ENCODE measurements around the gene MYO5C. TPM values are rescaled to one million over a fixed set of nuclear protein-coding genes. Genes with fewer than 3 reads are reported as not detected.

Gene MYO5C
- total and polyA plus RNA-seq, 4 experiments from 2014 or later, result 0.19 to 0.29 (median 0.29) TPM; not detected in 1

GRCh38 chr15:52227456-52227855, 68.1 kb downstream of the MYO5C start:
- H3K27me3 Mint-ChIP-seq, result no peaks in the 10 kb centered on the region
- Histone ChIP-seq H3K4me3 (ENCODE audit: low read length in 2 of 2) (no peak overlapping the region), H3K4me1 (ENCODE audit: insufficient read depth, low read length) (peaks cover 8% of the 10 kb centered on the region), H3K27ac (ENCODE audit: low read depth, low read length) (no peak overlapping the region), H3K27me3 (ENCODE audit: insufficient read depth, low read length) (no peaks in the 10 kb centered on the region), H3K36me3 (ENCODE audit: insufficient read depth, low read length) (no peaks in the 10 kb centered on the region), H3K9me3 (ENCODE audit: control insufficient read depth in 1 of 2, low read length in 2 of 2) (no peaks in the 10 kb centered on the region)
- peak; percentile 68 to 78 (median 69) for DNase-seq
- H3K27ac Mint-ChIP-seq, result peak overlapping the region in 1 of 7 donors; percentile 60
- no peak overlapping the region for H3K4me3 Mint-ChIP-seq
- H3K9me3 Mint-ChIP-seq, result no peaks in the 10 kb centered on the region
- peaks cover 10 to 21% (median 14%) of the 10 kb centered on the region in 4 donors for H3K4me1 Mint-ChIP-seq
- no peaks in the 10 kb centered on the region for H3K36me3 Mint-ChIP-seq
- ChIA-PET CTCF (ENCODE audit: partially characterized antibody) (interaction anchor here (0.5 to 6.3 kb wide), 42 partner anchors 10 to 577 kb away, joined by 3 to 50 read pairs (median 4); partner anchors contain the start of gene LEO1), POLR2A (ENCODE audit: partially characterized antibody) (interaction anchor here (0.6 to 2.0 kb wide), 5 partner anchors 10 to 317 kb away, joined by 3 to 18 read pairs (median 3); no protein-coding TSS in a partner anchor)
- intact Hi-C loops (cut with micrococcal nuclease), result loop anchor here (1.0 to 5.0 kb wide), 7 partner anchors 44 to 451 kb away; no protein-coding TSS in a partner anchor

GRCh38 chr15:52225230-52225629, 70.4 kb downstream of the MYO5C start:
- no peak overlapping the region for H3K27ac ChIP-seq (ENCODE audit: low read depth, low read length)
- Mint-ChIP-seq H3K4me3 (no peak overlapping the region), H3K27ac (no peak overlapping the region), H3K36me3 (peaks cover 0 to 4% of the 10 kb centered on the region in 2 donors), H3K27me3 (no peaks in the 10 kb centered on the region), H3K4me1 (peaks cover 21 to 35% (median 27%) of the 10 kb centered on the region in 4 donors), H3K9me3 (peaks cover 0 to 2% (median 0%) of the 10 kb centered on the region in 8 donors)
- H3K4me3 ChIP-seq (ENCODE audit: low read length in 2 of 2), result no peak overlapping the region
- ChIA-PET POLR2A (ENCODE audit: partially characterized antibody) (interaction anchor here (1.3 to 1.7 kb wide), 2 partner anchors 10 to 46 kb away, joined by 6 to 8 read pairs; no protein-coding TSS in a partner anchor), CTCF (ENCODE audit: partially characterized antibody) (interaction anchor here (0.8 to 6.3 kb wide), 17 partner anchors 8 to 253 kb away, joined by 3 to 50 read pairs (median 8); partner anchors contain the start of gene LEO1)
- H3K4me1 ChIP-seq (ENCODE audit: insufficient read depth, low read length), result peaks cover 22% of the 10 kb centered on the region
- H3K36me3 ChIP-seq (ENCODE audit: insufficient read depth, low read length), result no peaks in the 10 kb centered on the region
- no peaks in the 10 kb centered on the region for H3K9me3 ChIP-seq (ENCODE audit: control insufficient read depth in 1 of 2, low read length in 2 of 2)
- intact Hi-C loops (cut with micrococcal nuclease), result loop anchor here (5.0 kb wide), 1 partner anchor 83 kb away; no protein-coding TSS in a partner anchor
- H3K27me3 ChIP-seq (ENCODE audit: insufficient read depth, low read length), result no peaks in the 10 kb centered on the region
- no peak for DNase-seq

GRCh38 chr15:52224211-52224610, 71.4 kb downstream of the MYO5C start:
- no peak overlapping the region for H3K4me3 ChIP-seq (ENCODE audit: low read length in 2 of 2)
- POLR2A ChIA-PET (ENCODE audit: partially characterized antibody), result interaction anchor here (1.2 kb wide), 1 partner anchor 40 kb away, joined by 4 read pairs; no protein-coding TSS in a partner anchor
- H3K4me1 Mint-ChIP-seq, result peaks cover 21 to 39% (median 29%) of the 10 kb centered on the region in 4 donors
- no peak for DNase-seq
- no peaks in the 10 kb centered on the region for H3K27me3 Mint-ChIP-seq
- no peaks in the 10 kb centered on the region for H3K27me3 ChIP-seq (ENCODE audit: insufficient read depth, low read length)
- no peak overlapping the region for H3K27ac Mint-ChIP-seq
- no peaks in the 10 kb centered on the region for H3K36me3 ChIP-seq (ENCODE audit: insufficient read depth, low read length)
- no peak overlapping the region for H3K4me3 Mint-ChIP-seq
- H3K9me3 ChIP-seq (ENCODE audit: control insufficient read depth in 1 of 2, low read length in 2 of 2), result no peaks in the 10 kb centered on the region
- no peak overlapping the region for H3K27ac ChIP-seq (ENCODE audit: low read depth, low read length)
- H3K9me3 Mint-ChIP-seq, result peaks cover 0 to 2% (median 0%) of the 10 kb centered on the region in 8 donors
- CTCF ChIA-PET (ENCODE audit: partially characterized antibody), result interaction anchor here (1.1 to 6.3 kb wide), 6 partner anchors 7 to 252 kb away, joined by 4 to 50 read pairs (median 8); partner anchors contain the start of gene LEO1
- peaks cover 26% of the 10 kb centered on the region for H3K4me1 ChIP-seq (ENCODE audit: insufficient read depth, low read length)
- intact Hi-C loops (cut with micrococcal nuclease), result no loop called here
- H3K36me3 Mint-ChIP-seq, result peaks cover 0 to 4% of the 10 kb centered on the region in 2 donors

GRCh38 chr15:52221730-52222129, 73.9 kb downstream of the MYO5C start:
- Histone ChIP-seq H3K4me3 (ENCODE audit: low read length in 2 of 2) (peak overlapping the region; percentile 26 to 56), H3K27me3 (ENCODE audit: insufficient read depth, low read length) (no peaks in the 10 kb centered on the region), H3K27ac (ENCODE audit: low read depth, low read length) (peak overlapping the region; percentile 48), H3K9me3 (ENCODE audit: control insufficient read depth in 1 of 2, low read length in 2 of 2) (no peaks in the 10 kb centered on the region), H3K36me3 (ENCODE audit: insufficient read depth, low read length) (no peaks in the 10 kb centered on the region), H3K4me1 (ENCODE audit: insufficient read depth, low read length) (peaks cover 26% of the 10 kb centered on the region)
- peak overlapping the region; percentile 85 to 91 (median 88) for H3K4me3 Mint-ChIP-seq
- H3K36me3 Mint-ChIP-seq, result peaks cover 0 to 4% of the 10 kb centered on the region in 2 donors
- intact Hi-C loops (cut with micrococcal nuclease), result loop anchor here (1.0 kb wide), 1 partner anchor 42 kb away; no protein-coding TSS in a partner anchor
- ChIA-PET POLR2A (ENCODE audit: partially characterized antibody) (interaction anchor here (3.0 to 3.6 kb wide), 2 partner anchors 13 to 42 kb away, joined by 15 to 60 read pairs; no protein-coding TSS in a partner anchor), CTCF (ENCODE audit: partially characterized antibody) (interaction anchor here (0.8 to 2.6 kb wide), 6 partner anchors 13 to 57 kb away, joined by 3 to 20 read pairs (median 6); no protein-coding TSS in a partner anchor)
- peaks cover 0 to 2% (median 0%) of the 10 kb centered on the region in 8 donors for H3K9me3 Mint-ChIP-seq
- H3K27ac Mint-ChIP-seq, result peak overlapping the region; percentile 72 to 96 (median 94)
- H3K4me1 Mint-ChIP-seq, result peaks cover 19 to 43% (median 29%) of the 10 kb centered on the region in 4 donors
- H3K27me3 Mint-ChIP-seq, result no peaks in the 10 kb centered on the region
- peak in 1 of 5 donors; percentile 24 for DNase-seq

- H3K27ac Mint-ChIP-seq, result peak overlapping the region; percentile 72 to 96 (median 94)
- H3K4me1 Mint-ChIP-seq, result peaks cover 19 to 43% (median 29%) of the 10 kb centered on the region in 4 donors
- peak in 4 of 5 donors; percentile 22 to 29 (median 25) for DNase-seq
- peaks cover 26% of the 10 kb centered on the region for H3K4me1 ChIP-seq (ENCODE audit: insufficient read depth, low read length)
- peak overlapping the region; percentile 85 to 91 (median 88) for H3K4me3 Mint-ChIP-seq
- no peaks in the 10 kb centered on the region for H3K27me3 ChIP-seq (ENCODE audit: insufficient read depth, low read length)
- peak overlapping the region; percentile 48 for H3K27ac ChIP-seq (ENCODE audit: low read depth, low read length)
- no peaks in the 10 kb centered on the region for H3K9me3 ChIP-seq (ENCODE audit: control insufficient read depth in 1 of 2, low read length in 2 of 2)
- intact Hi-C loops (cut with micrococcal nuclease), result loop anchor here (1.0 kb wide), 1 partner anchor 42 kb away; no protein-coding TSS in a partner anchor
- CTCF ChIA-PET (ENCODE audit: partially characterized antibody), result interaction anchor here (0.7 to 2.6 kb wide), 10 partner anchors 9 to 141 kb away, joined by 3 to 20 read pairs (median 5); no protein-coding TSS in a partner anchor
- H3K9me3 Mint-ChIP-seq, result peaks cover 0 to 2% (median 0%) of the 10 kb centered on the region in 8 donors
- no peaks in the 10 kb centered on the region for H3K27me3 Mint-ChIP-seq
- H3K4me3 ChIP-seq (ENCODE audit: low read length in 2 of 2), result peak overlapping the region; percentile 26 to 56
- H3K36me3 ChIP-seq (ENCODE audit: insufficient read depth, low read length), result no peaks in the 10 kb centered on the region
- H3K36me3 Mint-ChIP-seq, result peaks cover 0 to 4% of the 10 kb centered on the region in 2 donors
- POLR2A ChIA-PET (ENCODE audit: partially characterized antibody), result interaction anchor here (0.7 to 3.6 kb wide), 6 partner anchors 13 to 250 kb away, joined by 3 to 60 read pairs (median 4); partner anchors contain the start of gene LEO1
Observed at GRCh38 chr15:52220937-52221660, 74.5 kb downstream of the MYO5C start.

GRCh38 chr15:52220251-52220650, 75.4 kb downstream of the MYO5C start:
- Mint-ChIP-seq H3K9me3 (peaks cover 0 to 2% (median 0%) of the 10 kb centered on the region in 8 donors), H3K4me3 (no peak overlapping the region), H3K4me1 (peaks cover 19 to 43% (median 29%) of the 10 kb centered on the region in 4 donors), H3K36me3 (peaks cover 0 to 4% of the 10 kb centered on the region in 2 donors), H3K27ac (peak overlapping the region in 2 of 7 donors; percentile 38 to 95), H3K27me3 (no peaks in the 10 kb centered on the region)
- DNase-seq, result no peak
- intact Hi-C loops (cut with micrococcal nuclease), result no loop called here
- Histone ChIP-seq H3K4me1 (ENCODE audit: insufficient read depth, low read length) (peaks cover 26% of the 10 kb centered on the region), H3K9me3 (ENCODE audit: control insufficient read depth in 1 of 2, low read length in 2 of 2) (no peaks in the 10 kb centered on the region), H3K4me3 (ENCODE audit: low read length in 2 of 2) (no peak overlapping the region), H3K36me3 (ENCODE audit: insufficient read depth, low read length) (no peaks in the 10 kb centered on the region), H3K27ac (ENCODE audit: low read depth, low read length) (no peak overlapping the region), H3K27me3 (ENCODE audit: insufficient read depth, low read length) (no peaks in the 10 kb centered on the region)
- POLR2A ChIA-PET (ENCODE audit: partially characterized antibody), result interaction anchor here (0.9 to 3.6 kb wide), 3 partner anchors 15 to 45 kb away, joined by 3 to 60 read pairs (median 15); no protein-coding TSS in a partner anchor
- CTCF ChIA-PET (ENCODE audit: partially characterized antibody), result interaction anchor here (0.9 to 2.6 kb wide), 8 partner anchors 8 to 453 kb away, joined by 3 to 20 read pairs (median 5); no protein-coding TSS in a partner anchor
